ENCODE measurements around the gene PPTC7.
"Not testable (repeated sequence)": the region's sequence is repeated elsewhere in the genome, so short reads cannot be mapped to it uniquely, and the experiment has no call there.

The PPTC7 gene

DNA sequence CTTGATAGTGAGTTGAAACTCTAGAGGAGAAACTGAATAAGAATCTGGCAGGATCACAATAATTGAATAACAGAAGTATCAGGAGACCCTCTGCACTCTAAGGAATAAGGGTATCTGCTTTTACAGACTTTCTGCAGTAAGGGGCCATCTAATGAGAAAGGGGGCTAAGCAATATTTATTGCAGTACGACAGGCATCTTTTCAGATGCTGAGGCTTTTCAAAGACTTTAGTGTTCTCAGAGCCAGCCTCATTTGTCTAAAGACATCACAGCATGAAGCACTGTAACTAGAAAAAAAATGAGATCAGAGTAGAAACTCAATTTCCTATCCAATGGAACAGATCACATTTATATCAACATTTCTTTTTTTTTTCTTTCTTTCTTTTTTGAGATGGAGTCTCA lies 22.2 kb downstream of the PPTC7 start:
- DNase-seq: no peak

GRCh38 chr12:110560048-110560447 lies 23.1 kb downstream of the PPTC7 start:
- no peak for DNase-seq

DNA sequence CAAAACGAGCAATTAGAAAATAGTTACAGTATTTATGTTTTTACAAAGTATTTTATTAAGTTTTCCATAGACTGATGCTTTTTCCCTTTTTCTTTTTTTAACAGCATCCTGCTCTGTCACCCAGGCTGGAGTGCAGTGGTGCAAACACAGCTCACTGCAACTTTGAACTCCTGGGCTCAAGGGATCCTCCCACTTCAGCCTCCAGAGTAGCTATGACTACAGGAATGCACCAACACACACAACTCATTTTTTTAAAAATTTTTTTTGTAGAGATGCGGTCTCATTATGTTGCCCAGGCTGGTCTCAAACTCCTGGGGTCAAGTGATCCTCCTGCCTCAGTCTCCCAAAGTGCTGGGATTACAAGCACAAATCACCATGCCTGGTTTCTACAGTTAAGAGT lies 24.2 kb downstream of the PPTC7 start:
- not testable (repeated sequence) for DNase-seq

DNA sequence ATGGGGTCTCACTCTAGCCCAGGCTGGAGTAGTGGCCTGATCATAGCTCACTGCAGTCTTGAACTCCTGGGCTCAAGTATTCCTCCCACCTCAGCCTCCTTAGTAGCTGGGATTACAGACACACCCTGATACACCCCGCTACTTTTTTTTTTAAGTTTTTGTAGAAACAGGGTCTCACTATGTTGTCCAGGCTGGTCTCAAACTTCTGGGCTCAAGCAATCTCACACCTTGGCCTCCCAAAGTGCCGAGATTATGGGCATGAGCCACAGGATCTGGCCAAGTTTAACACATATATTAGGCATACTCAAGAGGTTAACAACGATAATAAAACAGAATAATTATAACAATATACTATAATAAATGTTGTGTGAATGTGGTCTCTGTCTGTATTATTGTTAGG lies 25.8 kb downstream of the PPTC7 start:
- no peak for DNase-seq

GRCh38 chr12:110556705-110557104 lies 26.4 kb downstream of the PPTC7 start:
- no peak for DNase-seq

DNA sequence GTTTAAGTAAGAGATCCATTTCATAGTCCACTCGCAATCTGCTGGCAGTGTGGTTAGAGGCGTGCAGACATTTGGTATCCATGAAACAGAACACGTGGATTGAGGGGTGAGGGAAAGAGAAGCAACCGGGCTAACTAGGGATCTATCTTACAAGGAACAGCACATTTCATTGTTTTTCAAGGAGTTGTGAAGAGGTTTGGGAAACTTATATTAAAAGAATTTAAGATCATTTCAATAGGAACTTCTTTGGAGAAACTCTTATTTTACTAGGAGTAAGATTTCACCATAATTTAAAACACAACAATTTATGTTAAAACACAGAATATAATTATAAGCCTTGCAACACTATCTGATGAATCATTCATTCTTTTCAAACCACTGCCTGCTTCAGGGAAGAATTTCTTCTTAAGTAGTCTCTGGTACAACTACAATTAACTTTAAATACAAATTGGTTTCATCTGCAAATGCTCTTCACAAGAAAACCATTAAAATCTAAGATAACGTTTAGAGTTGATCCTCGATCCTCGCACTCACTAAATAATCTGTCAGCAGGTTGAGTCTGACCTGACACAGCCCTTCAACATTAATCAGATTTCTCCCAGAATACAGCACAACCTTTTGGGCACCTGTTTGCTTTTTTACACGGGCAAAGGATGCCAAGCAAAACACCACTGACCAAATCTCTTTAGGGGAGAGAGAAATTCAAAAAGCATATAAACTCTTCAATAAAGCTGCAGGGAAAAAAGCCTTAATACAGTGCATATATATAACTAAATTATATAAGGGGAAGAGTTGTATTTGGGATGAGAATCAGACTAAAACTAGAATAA lies 27.3 kb downstream of the PPTC7 start:
- no peak for DNase-seq

DNA sequence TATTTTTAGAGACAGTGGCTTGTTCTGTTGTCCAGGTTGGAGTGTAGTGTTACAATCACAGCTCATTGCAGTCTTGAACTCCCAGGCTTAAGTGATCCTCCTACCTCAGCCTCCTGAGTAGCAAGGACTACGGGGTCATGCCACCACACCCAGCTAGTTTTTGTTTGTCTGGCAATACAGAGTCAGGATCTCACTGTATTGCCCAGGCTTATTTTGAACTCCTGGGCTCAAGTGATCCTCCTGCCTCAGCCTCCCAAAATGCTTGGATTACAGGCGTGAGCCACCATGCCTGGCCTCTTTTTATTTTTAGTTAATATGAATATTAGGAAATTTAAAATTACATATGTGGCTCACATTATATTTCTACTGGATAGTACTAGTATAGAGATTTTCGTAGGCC lies 28.9 kb downstream of the PPTC7 start:
- DNase-seq: no peak

DNA sequence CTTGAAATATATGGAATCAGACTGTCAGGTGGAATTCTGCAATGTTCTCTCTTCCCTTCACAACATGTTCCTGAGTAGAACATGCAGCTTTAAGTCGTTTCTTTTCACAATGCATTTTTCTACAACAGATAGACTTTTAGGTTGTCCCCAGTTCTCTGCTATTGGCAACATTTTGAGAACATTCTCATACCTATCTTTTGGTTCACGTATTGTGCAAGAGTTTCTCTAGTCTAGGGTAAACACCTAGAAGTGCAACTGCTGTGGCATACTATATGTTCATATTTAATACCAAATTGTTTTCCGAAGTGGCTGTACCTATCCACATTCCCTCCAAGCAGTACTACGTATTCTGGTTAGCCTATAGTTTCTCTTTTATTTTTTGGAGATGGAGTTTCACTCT lies 32.1 kb downstream of the PPTC7 start:
- no peak for DNase-seq

DNA sequence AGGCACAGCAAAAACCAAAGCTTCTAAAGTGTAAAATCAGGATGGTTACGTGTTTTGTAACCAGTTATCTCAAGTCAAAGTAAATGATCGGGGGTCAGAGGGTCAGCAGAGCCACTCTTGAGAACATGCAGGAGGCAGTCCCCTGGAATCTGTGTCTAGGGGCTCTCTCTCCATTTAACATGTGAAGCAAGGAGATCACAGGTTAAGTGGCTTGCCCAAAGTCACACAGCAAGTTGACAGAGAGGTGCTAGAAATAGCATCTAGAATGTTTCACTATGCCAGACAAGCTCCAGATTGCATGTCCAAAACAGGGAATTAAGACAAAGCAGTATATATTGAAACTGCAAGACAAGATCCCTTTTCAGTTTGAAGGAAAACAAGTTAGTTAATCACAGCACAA lies 33.4 kb downstream of the PPTC7 start:
- DNase-seq: no peak

DNA sequence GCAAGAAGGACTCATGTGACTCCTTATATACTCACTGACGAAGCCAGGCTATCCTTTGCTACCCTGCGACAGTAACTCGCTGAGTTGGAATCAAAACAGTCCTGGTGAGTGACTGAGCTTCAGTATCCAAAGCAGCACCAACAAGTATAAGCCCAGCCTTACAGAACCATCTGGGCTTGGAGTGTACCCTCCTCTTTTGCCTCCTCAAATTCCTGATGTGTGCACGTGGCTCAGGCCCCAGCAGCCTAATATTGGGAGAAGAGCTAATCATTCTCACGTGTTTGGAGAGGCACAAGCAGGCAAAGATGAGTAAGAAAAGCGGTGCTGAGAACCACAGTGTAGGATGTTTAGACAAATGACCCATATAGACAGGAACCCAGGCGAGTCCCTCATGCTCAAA lies 34.4 kb downstream of the PPTC7 start:
- DNase-seq: no peak

- no peak for DNase-seq
Measured at GRCh38 chr12:110547090-110547489, 36.0 kb downstream of the PPTC7 start.

DNA sequence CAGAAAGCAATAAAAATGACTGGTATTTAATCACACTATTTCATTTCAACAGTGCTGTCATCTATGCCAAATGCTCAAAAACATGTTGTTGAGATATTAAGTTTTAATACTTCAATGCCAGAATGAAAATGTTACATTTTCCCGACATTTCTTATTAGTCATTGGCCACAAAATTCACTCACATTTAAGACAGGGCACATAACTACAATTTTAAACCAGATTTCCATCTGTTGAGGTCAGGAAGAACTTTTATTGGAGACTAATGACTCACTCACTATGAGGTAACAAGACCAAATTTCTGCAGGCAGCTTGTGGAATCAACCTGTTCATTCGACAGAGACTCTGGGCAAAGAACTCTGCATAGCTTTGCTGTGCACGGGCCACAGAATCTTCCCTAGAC lies 36.8 kb downstream of the PPTC7 start:
- no peak for DNase-seq

DNA sequence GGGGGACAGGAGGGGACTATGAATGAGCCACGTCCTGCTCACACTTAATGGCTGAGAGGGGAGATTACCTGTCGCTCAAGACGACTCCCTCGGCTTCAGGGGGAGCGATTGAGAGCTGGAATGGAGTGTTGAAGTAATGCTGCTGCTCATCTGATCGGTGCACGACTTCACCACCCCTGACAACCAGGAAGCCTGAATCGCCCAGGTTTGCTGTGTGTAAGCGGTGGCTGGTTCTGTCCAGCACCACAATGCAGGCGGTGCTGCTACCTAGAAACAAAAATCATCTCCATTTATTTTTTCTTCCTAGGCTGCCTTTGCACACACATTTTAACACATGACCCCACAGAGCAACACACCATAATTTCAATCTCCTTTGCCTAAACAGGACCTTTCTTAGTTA lies 37.3 kb downstream of the PPTC7 start:
- DNase-seq: no peak

DNA sequence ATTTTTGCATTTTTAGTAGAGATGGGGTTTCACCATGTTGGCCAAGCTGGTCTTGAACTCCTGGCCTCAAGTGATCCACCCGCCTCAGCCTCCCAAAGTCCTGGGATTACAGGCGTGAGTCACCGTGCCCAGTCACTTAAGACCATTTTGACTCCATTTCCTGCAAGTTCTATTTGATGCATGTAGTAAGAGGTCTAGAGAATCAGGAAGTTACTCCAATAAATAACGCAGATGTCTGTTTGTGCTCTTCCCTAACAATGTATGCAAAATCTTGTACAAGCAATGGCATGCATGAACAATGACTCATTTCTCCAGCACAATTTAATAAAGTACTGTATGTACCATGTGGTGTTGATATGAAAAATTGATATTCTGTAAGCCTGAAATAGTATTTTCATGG lies 37.9 kb downstream of the PPTC7 start:
- DNase-seq: not testable (repeated sequence)

GRCh38 chr12:110543965-110544364 lies 39.2 kb downstream of the PPTC7 start:
- DNase-seq: no peak

GRCh38 chr12:110543252-110543959 lies 39.7 kb downstream of the PPTC7 start:
- peak; percentile 78 for DNase-seq

DNA sequence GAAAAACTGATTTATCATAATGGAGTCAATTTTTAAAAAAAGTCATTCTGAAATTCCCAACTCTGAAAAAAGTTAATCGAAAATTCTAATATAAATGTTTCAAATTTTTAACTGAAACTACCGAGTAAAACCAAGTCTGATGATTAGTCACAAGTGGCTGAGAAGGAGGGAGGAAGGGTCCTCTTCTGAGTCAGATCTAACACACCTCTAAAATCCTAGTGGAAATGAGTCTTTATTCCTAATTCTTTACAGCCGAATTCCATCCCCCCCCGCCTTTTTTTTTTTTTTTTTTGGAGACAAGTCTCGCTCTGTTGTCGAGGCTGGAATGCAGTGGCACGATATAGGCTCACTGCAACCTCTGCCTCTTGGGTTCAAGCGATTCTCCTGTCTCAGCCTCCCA lies 43.1 kb downstream of the PPTC7 start:
- DNase-seq: no peak

- peak; percentile 29 for DNase-seq
Measured at GRCh38 chr12:110538869-110539622, 44.1 kb downstream of the PPTC7 start.

DNA sequence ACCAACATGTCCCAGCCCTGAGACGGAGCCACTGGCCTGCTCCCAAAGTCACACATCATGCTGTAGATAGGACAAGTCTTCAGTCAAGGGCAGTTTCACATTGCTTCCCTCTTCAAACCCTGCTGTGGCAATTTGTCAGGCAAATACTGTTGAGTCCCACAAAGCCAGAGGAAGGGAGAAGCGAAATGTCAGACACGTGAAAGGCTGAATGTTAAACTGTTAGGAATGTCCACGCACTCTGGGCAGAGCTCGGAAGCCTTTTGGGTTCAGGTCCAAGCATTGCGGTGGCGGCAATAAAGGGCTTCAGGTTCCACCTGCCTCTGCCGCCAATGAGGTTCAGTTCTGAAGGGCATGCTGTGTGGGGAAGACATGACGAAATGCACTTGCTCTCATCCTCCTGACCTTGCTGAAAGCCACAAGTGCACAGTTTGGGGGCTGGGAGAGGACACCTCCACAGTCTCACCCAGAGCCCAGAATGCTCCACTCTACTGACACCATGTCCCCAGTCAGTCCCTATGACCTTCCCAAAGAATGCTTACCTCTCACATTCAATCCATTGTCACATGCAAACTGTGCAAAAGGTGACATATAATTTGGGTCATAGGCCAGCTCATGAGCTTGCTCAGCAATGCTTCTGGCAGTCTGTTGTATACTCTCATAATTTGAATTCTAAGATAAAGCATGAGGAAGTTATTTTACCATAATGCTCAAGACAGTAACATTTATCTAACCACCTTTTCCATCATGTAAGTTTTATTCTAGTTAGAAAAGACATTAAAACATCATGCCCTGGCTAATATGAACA lies 45.3 kb downstream of the PPTC7 start:
- peak; percentile 91 for DNase-seq

- DNase-seq: peak; percentile 18
Measured at GRCh38 chr12:110536834-110537604, 46.1 kb downstream of the PPTC7 start.

- no peak for DNase-seq
Measured at GRCh38 chr12:110534811-110535210, 48.3 kb downstream of the PPTC7 start.

DNA sequence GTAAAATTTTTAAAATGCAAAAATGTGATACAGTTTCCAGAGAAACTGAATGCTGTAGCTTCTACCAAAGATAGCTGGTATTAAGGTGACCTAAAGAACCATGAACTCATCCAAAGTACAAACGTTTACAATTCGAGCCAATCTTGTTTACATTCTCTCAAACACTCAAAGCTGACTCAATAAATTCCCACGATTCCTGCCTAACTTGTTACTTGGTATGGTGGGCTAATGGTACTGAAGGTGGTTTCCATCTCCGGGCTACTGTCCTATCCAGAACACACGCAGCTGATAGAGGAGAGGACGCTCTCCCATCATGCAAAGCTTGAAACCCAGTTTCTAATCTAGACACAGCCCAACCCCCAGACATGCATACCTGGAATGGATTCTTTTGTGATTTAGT lies 49.5 kb downstream of the PPTC7 start:
- no peak for DNase-seq

Measured in NCI-H2029 treated with DMSO at 0.1 percent for 48 hours (cell line).